ENCODE results near the gene PSMD2.

DNA sequence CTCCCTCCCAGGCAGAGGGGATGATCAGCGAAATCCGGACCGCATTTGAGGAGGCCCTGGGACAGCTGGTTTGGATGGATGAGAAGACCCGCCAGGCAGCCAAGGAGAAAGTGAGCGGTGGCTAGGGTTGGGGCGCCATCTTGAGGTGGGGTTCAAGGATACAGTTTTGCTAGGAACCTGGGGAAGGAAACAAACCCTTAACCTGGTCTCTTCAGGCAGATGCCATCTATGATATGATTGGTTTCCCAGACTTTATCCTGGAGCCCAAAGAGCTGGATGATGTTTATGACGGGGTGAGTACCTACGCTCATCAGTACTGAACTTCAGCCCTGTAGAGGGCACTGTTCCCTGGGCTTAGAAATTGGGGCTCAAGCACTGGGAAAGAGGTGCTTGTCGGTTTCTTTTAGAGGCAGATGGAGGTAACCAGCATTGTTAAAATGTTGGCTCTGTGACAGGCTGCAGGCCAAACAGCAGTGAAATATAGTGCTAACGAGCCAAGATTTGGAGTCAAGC, 9.6 kb upstream of the PSMD2 start:
- TF ChIP-seq CTCF (IDR thresholded peaks at IDR 0.05) (peak; percentile 96), REST (IDR thresholded peaks at IDR 0.05; ENCODE audit: insufficient read depth in 1 of 2, low read depth in 2 of 2, low read length in 1 of 2) (0 out of 4 replicates have a peak, but pooled peaks of 1 of the 2 experiments have one; percentile 52), TCF7L2 (IDR thresholded peaks at IDR 0.05; ENCODE audit: low read depth, low read length) (no peak), POLR2AphosphoS5 (IDR thresholded peaks at IDR 0.05; ENCODE audit: low read depth, low read length) (no peak)

All from Panc1 (cell line).